GM12878 (cell line): ENCODE measurements around the gene SORCS1. TPM values are rescaled to one million over a fixed set of nuclear protein-coding genes. Genes with fewer than 3 reads are reported as not detected.

Source experiments
- ATF2 ChIP-seq: IDR thresholded peaks from 2 replicates; pipeline ENCODE4 v1.6.1; 2012; ENCODE audit warnings: low read length, inconsistent platforms
- BRCA1 ChIP-seq: IDR thresholded peaks from 2 replicates; pipeline ENCODE4 v1.6.1; 2011; ENCODE audit warnings: low read depth, low read length, improper control_type of control experiment
- CBFB ChIP-seq: IDR thresholded peaks from 2 replicates; pipeline ENCODE4 v1.6.1; 2016; ENCODE audit warnings: antibody characterized with exemption, low read depth
- CHD2 ChIP-seq: IDR thresholded peaks from 2 replicates; pipeline ENCODE4 v1.6.1; 2011; ENCODE audit warnings: low read depth, low read length, improper control_type of control experiment, borderline replicate concordance
- EGR1 ChIP-seq, 2 experiments: IDR thresholded peaks; 1 replicate in 1 of 2; 2 replicates in 1 of 2; pipeline ENCODE4 v1.6.1; 2011 to 2012; ENCODE audit warnings: low read depth in 2 of 2, low read length in 2 of 2, borderline replicate concordance in 1 of 2, mild to moderate bottlenecking in 1 of 2, moderate library complexity in 1 of 2
- ESRRA ChIP-seq: IDR thresholded peaks from 2 replicates; pipeline ENCODE4 v1.6.1; 2012; ENCODE audit warnings: mild to moderate bottlenecking, low read length, improper control_type of control experiment
- MTA3 ChIP-seq: IDR thresholded peaks from 2 replicates; pipeline ENCODE4 v1.6.1; 2012; ENCODE audit warnings: low read length, inconsistent platforms, borderline replicate concordance
- RFX5 ChIP-seq: IDR thresholded peaks from 2 replicates; pipeline ENCODE4 v1.6.1; 2011; ENCODE audit warnings: low read depth, low read length, improper control_type of control experiment
- TARDBP ChIP-seq: IDR thresholded peaks from 2 replicates; pipeline ENCODE4 v1.6.1; 2016; ENCODE audit warnings: borderline replicate concordance
- TCF12 ChIP-seq: IDR thresholded peaks from 2 replicates; pipeline ENCODE4 v1.6.1; 2011; ENCODE audit warnings: low read depth, mild to moderate bottlenecking, low read length
- YBX1 ChIP-seq: fragments of 450-650 bp; IDR thresholded peaks from 2 replicates; pipeline ENCODE4 v1.6.1; 2016; ENCODE audit warnings: antibody characterized with exemption
- ZBTB33 ChIP-seq: fragments of 450-650 bp; IDR thresholded peaks from 2 replicates; pipeline ENCODE4 v1.6.1; 2017; ENCODE audit warnings: mild to moderate bottlenecking
- polyA plus RNA-seq, 11 experiments: library from polyadenylated mRNA; depleted of rRNA in 4 of 11; unstranded in 6 of 11; stranded (reverse) in 5 of 11; fragments of >200 nt; fragmentation: Nextera tagmentation in 4 of 11; fragmentation: Illumina TruSeq in 1 of 11; extraction: Ambion mirVana in 4 of 11; extraction: Trizol in 1 of 11; gene quantifications; 1 replicate in 1 of 11; 2 replicates in 10 of 11; pipeline versions ENCODE4 v1.2.1 to v1.2.3, GENCODE V29; 2011 to 2016; ENCODE audit warnings: inconsistent platforms in 2 of 11, missing spikeins in 2 of 11, low read depth in 1 of 11
- total RNA-seq, 4 experiments: library from RNA; depleted of rRNA in 3 of 4; stranded (reverse); fragments of >200 nt in 3 of 4; fragmentation: Illumina TruSeq in 1 of 4; extraction: Trizol in 1 of 4; gene quantifications; 2 replicates each; pipeline versions ENCODE4 v1.2.1 to v1.2.3, GENCODE V29; 2013 to 2021

SORCS1 gene
- total and polyA plus RNA-seq, 10 of the 15 experiments (the other 5 are each of a cell fraction or from before 2014, with no cell fraction given), result 0.02 to 9.6 (median 0.06) TPM; not detected in 3

GRCh38 chr10:107083388-107084009, 81.0 kb downstream of the SORCS1 start (continued):
- TF ChIP-seq TCF12 (no peak), ZBTB33 (no peak), TARDBP (no peak), ATF2 (no peak), EGR1 (IDR thresholded peaks at IDR 0.05; ENCODE audit: borderline replicate concordance in 1 of 2, low read depth in 2 of 2, low read length in 2 of 2) (no peak), MTA3 (no peak), RFX5 (no peak), CBFB (no peak), YBX1 (no peak), CHD2 (no peak), ESRRA (no peak), BRCA1 (no peak)
- TF ChIP-seq, all 136 proteins: peak for 0
